ENCODE data around the gene NRL.

The NRL gene

DNA sequence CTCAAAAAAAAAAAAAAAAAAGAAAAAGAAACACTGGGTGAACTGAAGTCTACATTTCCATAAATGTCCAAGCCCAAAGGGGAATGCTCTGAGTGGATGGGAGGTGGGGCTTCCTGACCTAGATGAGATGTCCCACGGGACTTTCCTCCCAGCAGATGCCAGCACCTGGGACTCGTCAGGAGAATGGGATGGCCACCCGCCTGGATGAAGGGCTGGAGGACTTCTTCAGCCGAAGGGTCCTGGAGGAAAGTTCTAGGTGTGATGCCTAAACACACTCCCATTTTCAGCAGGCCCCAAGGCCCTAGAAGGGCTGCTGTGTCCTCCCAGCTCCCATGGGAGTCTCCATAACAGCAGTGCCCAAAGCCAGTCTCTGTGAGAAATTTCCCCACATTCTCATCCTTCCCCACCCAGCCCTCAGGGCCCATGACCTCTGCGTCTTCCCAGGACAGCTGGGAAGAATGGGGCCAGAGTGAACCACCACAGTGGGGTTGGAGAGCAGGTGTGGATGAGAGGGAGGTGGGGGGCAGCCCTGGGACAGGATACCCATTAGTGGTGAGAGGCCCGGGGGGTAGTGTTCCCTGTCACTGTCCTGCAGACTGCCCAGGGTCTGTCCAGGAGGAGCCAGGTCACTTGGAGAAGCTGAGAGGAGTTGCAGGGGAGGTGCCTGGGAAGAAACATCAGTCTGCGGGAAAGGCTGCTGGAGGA, 50.5 kb downstream of the NRL start:
- H3K9me3 Mint-ChIP-seq: no peaks in the 10 kb centered on the region
- H3K27ac Mint-ChIP-seq: no peak overlapping the region
- no peak for ATAC-seq (replicated peaks)
- peaks cover 2 to 16% of the 10 kb centered on the region in 2 donors for H3K27me3 Mint-ChIP-seq
- H3K36me3 Mint-ChIP-seq (ENCODE audit: insufficient read depth): no peaks in the 10 kb centered on the region
- H3K4me3 Mint-ChIP-seq: no peak overlapping the region
- H3K4me1 Mint-ChIP-seq (ENCODE audit: low read depth in 2 of 2): no peaks in the 10 kb centered on the region
- no peak for DNase-seq

DNA sequence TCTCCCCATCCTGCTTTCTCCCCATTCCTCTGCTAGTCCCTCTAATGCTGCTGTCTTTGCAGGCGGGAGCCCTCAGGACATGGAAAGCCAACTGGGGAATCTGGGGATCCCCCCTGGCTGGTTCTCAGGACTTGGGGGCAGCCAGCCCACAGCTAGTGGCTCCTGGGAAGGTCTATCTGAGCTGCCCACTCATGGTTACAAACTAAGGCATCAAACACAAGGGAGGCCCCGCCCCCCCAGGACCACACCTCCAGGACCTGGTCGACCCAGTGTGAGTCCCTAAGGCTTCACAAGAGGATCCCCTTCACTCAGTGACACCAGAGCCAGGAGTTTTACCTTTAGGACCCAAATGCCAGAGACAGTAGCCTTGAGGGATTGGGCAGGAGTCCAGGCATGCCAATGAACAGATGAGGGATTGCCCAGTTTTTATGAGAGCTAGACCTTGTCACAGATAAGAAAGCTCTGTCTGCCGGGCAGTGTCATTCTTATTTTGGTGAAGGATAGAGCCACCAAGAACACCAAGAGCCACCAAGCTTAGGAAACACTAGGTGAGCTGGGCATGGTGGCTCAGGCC, 51.4 kb downstream of the NRL start:
- Mint-ChIP-seq H3K36me3 (ENCODE audit: insufficient read depth) (no peaks in the 10 kb centered on the region), H3K27ac (peak overlapping the region in 1 of 2 donors; percentile 21), H3K9me3 (no peaks in the 10 kb centered on the region), H3K27me3 (peaks cover 0 to 10% of the 10 kb centered on the region in 2 donors), H3K4me1 (ENCODE audit: low read depth in 2 of 2) (peaks cover 0 to 5% of the 10 kb centered on the region in 2 donors), H3K4me3 (no peak overlapping the region)
- DNase-seq (no peak), ATAC-seq (replicated peaks) (no peak)

DNA sequence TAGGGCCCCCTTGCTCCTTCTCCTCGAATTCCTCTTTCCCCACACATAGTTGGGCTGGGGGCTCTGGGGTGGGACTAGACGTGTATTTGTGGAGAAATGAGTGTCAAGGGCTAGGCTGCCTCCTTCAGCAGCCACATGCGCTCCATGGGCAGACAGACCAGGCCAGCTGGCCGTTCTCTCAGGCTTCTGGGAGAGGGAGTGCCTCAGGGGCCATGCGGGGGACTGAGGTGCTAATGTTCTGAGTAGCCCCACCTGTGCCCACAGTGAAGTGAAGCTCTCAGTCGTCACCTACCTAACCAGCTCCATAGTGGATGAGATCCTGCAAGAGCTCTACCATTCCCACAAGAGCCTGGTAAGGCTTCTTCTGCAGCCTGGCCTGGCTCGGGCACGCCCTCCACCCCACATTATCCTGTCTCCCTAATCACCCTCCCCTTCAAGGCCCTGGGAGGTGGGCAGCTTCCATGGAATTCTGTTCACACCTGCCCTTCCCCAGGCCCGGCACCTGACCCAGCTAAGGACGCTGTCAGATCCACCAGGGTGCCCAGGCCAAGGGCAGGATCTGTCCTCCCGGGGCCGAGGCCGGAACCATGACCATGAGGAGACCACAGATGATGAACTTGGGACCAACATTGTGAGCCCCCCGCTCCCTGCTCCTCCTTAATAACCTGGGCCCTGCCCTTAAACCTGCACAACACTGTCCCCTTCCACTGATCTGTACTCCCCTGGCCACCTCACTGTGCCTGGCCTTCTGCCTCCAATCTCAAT, 52.4 kb downstream of the NRL start:
- Mint-ChIP-seq H3K27ac (no peak overlapping the region), H3K9me3 (no peaks in the 10 kb centered on the region), H3K36me3 (ENCODE audit: insufficient read depth) (no peaks in the 10 kb centered on the region), H3K27me3 (peaks cover 0 to under 1% of the 10 kb centered on the region in 2 donors), H3K4me3 (no peak overlapping the region), H3K4me1 (ENCODE audit: low read depth in 2 of 2) (peaks cover 2 to 9% of the 10 kb centered on the region in 2 donors)
- DNase-seq (no peak), ATAC-seq (replicated peaks) (no peak)

DNA sequence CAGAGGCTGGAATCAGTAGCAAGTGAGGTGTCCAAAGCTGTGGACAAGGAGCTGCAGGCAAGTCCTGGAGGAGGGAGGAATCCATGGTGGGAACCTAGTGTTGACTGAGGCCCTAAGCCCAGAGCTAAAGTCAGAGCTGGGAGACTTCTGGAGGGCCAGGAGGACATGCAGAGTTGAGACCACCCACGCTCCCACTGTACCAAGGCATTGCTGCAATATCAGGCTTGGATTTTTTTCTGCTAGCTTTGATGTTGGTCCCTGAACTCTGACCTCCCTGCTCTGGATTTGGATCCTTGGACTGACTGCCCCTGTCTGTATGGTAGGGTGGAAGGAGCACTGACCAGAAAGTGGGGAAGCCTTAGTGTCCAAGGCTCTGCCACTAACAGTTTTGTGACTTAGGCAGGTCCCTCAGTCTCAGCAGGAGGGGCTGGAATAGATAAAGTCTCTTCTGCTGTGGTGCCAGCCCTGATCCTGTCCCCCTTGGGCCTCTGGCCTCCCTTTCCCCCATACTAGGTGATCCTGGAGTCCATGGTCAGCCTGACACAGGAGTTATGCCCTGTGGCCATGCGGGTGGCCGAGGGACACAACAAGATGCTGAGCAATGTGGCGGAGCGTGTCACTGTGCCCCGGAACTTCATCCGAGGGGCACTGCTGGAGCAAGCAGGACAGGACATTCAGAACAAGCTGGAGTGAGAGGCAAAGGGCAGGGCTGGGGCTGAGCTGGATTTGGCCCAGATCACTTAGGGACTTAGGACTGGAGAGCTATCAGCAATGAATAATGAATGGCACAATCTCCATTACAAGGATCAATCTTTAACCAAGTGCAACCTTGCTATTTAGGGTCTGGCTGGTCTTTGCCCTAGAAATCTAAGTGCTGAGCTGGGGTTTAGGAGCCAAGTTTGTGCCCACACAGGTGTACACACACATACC, 53.5 kb downstream of the NRL start:
- H3K27me3 Mint-ChIP-seq: no peaks in the 10 kb centered on the region
- H3K27ac Mint-ChIP-seq: peak overlapping the region in 1 of 2 donors; percentile 1
- H3K4me3 Mint-ChIP-seq: no peak overlapping the region
- no peaks in the 10 kb centered on the region for H3K9me3 Mint-ChIP-seq
- peaks cover 2 to 9% of the 10 kb centered on the region in 2 donors for H3K4me1 Mint-ChIP-seq (ENCODE audit: low read depth in 2 of 2)
- no peaks in the 10 kb centered on the region for H3K36me3 Mint-ChIP-seq (ENCODE audit: insufficient read depth)
- no peak for ATAC-seq (replicated peaks)
- DNase-seq: no peak

DNA sequence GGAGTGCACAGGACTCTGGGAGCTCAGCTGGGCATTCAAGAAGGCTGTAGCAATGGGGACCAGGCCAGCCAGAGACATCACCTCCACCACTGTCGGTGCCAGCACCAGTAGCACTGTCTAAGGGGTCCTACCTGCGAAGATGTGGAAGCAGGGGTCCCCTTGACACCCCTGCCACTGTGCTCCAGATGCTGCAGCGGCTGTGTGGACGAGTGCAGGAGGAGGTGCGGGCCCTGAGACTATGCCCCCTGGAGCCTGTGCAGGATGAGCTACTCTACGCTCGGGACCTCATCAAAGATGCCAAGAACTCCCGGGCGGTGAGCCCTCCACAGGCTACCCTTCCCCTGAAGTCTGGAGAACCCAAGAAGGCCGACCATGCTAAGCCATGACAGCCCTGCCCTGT, 54.3 kb downstream of the NRL start:
- no peaks in the 10 kb centered on the region for H3K9me3 Mint-ChIP-seq
- H3K27me3 Mint-ChIP-seq: no peaks in the 10 kb centered on the region
- ATAC-seq (replicated peaks) (no peak), DNase-seq (no peak)
- no peak overlapping the region for H3K27ac Mint-ChIP-seq
- no peak overlapping the region for H3K4me3 Mint-ChIP-seq
- H3K36me3 Mint-ChIP-seq (ENCODE audit: insufficient read depth): no peaks in the 10 kb centered on the region
- H3K4me1 Mint-ChIP-seq (ENCODE audit: low read depth in 2 of 2): peaks cover 2 to 9% of the 10 kb centered on the region in 2 donors

DNA sequence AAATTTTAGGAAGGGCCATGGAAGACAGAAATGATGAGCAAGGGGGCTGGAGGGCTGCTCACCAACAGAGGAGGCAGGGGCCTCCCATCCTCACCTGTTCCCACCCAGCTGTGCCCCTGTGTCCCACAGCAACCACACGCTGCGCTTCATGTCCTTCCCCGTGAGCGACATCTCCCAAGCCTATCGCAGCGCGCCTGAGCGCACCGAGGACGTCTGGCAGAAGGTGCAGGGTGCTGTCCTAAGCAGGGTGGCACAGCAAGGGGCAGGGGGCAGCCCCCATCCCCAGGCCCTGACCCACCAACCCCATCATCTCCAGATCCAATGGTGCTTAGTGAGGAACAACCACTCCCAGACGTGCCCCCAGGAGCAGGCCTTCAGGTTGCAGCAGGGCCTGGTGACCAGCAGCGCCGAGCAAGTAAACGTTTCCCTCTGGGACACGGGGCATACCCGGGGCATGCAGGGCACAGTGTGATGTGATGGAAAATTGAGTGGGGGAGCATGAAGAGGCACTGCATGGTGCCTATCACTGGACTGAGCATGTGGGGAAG, 54.8 kb downstream of the NRL start:
- Mint-ChIP-seq H3K4me3 (no peak overlapping the region), H3K27me3 (no peaks in the 10 kb centered on the region)
- no peak for ATAC-seq (replicated peaks)

DNA sequence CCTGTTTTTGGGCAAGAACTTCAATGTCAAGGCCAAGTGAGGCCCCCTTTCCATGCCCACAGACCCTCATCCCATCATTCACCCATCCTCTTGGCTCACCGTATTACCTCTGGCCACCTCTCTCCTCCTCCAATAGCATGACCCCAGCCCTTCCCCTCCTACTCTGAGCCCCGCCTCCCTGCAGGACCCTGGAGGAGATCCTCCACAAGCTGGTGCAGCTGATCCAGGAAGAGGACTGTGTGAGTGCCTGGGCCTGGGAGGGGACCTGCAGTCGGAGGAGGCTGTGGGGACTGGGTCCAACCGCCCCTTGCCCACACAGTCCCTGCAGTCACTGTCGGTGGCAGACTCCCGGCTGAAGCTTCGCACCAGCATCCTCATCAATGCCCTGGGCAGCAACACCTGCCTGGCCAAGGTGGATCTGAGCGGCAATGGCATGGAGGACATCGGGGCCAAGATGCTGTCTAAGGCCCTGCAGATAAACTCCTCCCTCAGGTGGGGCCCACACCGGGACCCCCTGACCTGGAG, 55.7 kb downstream of the NRL start:
- peak overlapping the region in 1 of 2 donors; percentile 73 for H3K27ac Mint-ChIP-seq
- H3K4me1 Mint-ChIP-seq (ENCODE audit: low read depth in 2 of 2): peaks cover 2 to 9% of the 10 kb centered on the region in 2 donors
- DNase-seq (no peak), ATAC-seq (replicated peaks) (no peak)
- no peak overlapping the region for H3K4me3 Mint-ChIP-seq
- no peaks in the 10 kb centered on the region for H3K27me3 Mint-ChIP-seq
- H3K9me3 Mint-ChIP-seq: no peaks in the 10 kb centered on the region
- no peaks in the 10 kb centered on the region for H3K36me3 Mint-ChIP-seq (ENCODE audit: insufficient read depth)

More for the DNA sequence above, 54.8 kb downstream of the NRL start:
- no peak for DNase-seq
- H3K9me3 Mint-ChIP-seq: no peaks in the 10 kb centered on the region
- H3K36me3 Mint-ChIP-seq (ENCODE audit: insufficient read depth): no peaks in the 10 kb centered on the region
- H3K27ac Mint-ChIP-seq: no peak overlapping the region
- peaks cover 2 to 9% of the 10 kb centered on the region in 2 donors for H3K4me1 Mint-ChIP-seq (ENCODE audit: low read depth in 2 of 2)

DNA sequence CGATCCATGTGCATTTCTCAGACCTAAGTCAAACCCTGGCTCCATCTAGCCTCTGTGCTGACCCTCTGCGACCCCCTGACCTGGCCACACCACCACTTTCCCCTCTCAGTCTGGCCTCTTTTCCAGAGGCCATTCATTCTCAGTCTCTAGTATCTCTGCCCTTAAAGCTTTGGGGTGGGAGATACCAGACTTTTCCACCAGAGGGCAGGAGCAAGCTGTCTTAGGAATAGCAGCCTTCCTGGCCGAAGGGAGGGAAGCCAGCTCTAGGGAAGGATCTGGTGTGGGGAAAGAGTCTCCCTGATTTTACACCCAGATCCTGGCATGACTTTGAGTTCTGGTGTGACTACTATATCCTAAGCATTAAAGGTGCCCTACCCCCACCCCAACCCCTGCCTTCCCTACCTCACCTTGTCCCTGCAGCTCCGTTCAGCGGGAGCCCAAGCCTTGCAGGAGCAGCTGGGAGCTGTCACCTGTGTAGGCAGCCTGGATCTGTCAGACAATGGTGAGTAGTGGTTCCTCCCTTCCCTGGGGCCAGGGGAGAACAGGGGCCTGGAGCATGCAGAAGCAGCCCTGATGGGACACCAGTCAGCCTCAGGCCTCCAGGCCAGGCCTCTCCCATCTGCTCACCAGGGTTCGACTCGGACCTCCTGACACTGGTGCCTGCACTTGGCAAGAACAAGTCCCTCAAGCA, 56.3 kb downstream of the NRL start:
- Mint-ChIP-seq H3K27me3 (no peaks in the 10 kb centered on the region), H3K4me3 (no peak overlapping the region), H3K9me3 (no peaks in the 10 kb centered on the region), H3K27ac (peak overlapping the region; percentile 61 to 73), H3K36me3 (ENCODE audit: insufficient read depth) (no peaks in the 10 kb centered on the region), H3K4me1 (ENCODE audit: low read depth in 2 of 2) (peaks cover 5 to 12% of the 10 kb centered on the region in 2 donors)
- DNase-seq: peak; percentile 50 to 75 (median 51)
- peak; percentile 73 for ATAC-seq (replicated peaks)

DNA sequence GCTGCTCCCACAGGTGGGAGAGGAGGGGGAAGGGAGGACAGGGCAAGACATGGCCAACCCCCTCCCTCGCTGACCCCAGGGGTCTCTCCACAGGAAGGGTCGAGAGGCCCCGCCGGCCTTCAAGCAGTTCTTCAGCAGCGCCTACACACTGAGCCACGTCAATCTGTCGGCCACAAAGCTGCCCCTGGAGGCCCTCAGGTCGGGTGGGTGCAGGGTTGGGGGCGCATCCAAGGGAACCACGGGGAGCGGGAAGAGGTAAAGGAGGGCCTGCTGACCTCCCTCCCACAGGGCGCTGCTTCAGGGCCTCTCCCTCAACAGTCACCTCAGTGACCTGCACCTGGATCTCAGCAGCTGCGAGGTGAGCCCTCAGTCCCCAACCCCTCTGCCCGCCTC, 56.9 kb downstream of the NRL start:
- Mint-ChIP-seq H3K27me3 (no peaks in the 10 kb centered on the region), H3K9me3 (no peaks in the 10 kb centered on the region), H3K27ac (peak overlapping the region; percentile 54 to 61), H3K4me3 (no peak overlapping the region), H3K4me1 (ENCODE audit: low read depth in 2 of 2) (peaks cover 10 to 18% of the 10 kb centered on the region in 2 donors), H3K36me3 (ENCODE audit: insufficient read depth) (no peaks in the 10 kb centered on the region)
- ATAC-seq (replicated peaks) (no peak), DNase-seq (no peak)

DNA sequence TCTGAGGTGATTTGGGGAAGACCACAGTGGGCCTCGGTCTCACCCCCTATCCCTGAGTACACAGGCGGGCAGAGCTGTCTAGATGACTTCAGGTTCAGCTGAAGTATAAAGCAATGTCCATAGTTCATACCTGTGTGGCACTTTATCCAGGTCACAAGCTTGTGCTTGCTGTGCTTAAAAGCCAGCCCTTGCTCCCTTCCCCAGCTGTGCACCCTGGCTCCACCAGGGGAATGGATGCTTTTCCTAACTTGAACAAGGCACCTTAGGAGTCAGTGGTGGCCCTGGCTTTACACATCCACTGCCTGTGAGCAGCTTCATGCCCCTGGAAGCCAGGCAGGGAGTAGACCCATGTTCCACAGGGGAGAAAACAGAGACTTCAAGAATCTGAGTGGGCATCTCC, 57.5 kb downstream of the NRL start:
- H3K4me3 Mint-ChIP-seq: no peak overlapping the region
- no peaks in the 10 kb centered on the region for H3K9me3 Mint-ChIP-seq
- DNase-seq (no peak), ATAC-seq (replicated peaks) (no peak)
- H3K4me1 Mint-ChIP-seq (ENCODE audit: low read depth in 2 of 2): peaks cover 13 to 21% of the 10 kb centered on the region in 2 donors
- H3K27me3 Mint-ChIP-seq: no peaks in the 10 kb centered on the region
- no peaks in the 10 kb centered on the region for H3K36me3 Mint-ChIP-seq (ENCODE audit: insufficient read depth)
- no peak overlapping the region for H3K27ac Mint-ChIP-seq

DNA sequence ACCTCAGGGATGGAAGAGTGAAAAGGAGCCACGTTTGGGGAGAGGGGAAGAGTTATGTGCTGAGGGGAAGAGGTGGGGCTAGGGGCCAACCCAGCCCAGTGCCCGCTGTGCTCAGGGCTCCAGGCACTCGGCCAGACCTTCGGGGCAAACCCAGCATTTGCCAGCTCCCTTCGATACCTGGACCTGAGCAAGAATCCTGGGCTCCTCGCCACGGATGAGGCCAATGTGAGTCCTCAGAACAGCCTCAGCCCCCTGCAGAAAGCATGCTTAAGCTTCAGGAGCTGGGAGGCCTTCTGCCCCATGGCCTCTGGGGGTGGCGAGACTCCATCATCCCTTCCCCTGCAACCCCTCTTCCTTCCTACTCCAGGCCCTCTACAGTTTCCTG, 58.0 kb downstream of the NRL start:
- Mint-ChIP-seq H3K9me3 (no peaks in the 10 kb centered on the region), H3K4me3 (no peak overlapping the region), H3K27ac (no peak overlapping the region), H3K4me1 (ENCODE audit: low read depth in 2 of 2) (peaks cover 13 to 21% of the 10 kb centered on the region in 2 donors), H3K27me3 (no peaks in the 10 kb centered on the region), H3K36me3 (ENCODE audit: insufficient read depth) (no peaks in the 10 kb centered on the region)
- ATAC-seq (replicated peaks) (no peak), DNase-seq (no peak)
